HCT116 (cell line): ENCODE results near the gene SART3. TPM values are rescaled to one million over a fixed set of nuclear protein-coding genes. Genes with fewer than 3 reads are reported as not detected.

ENCODE experiments used
- ATAC-seq: fragments of 200-7000 bp; cut with Tn5 transposase; 2 replicates; pipeline ENCODE4 v1.9.1; 2020; ENCODE audit warnings: mild to moderate bottlenecking, moderate library complexity
- BruUV-seq: library from RNA; stranded (reverse); fragments of 400-500 nt; replicated peaks from 2 replicates; lab custom pipeline; 2021; lab: Mats Ljungman, UMichigan
- CTCF ChIA-PET: fragments of 300-600 bp; sonication (Branson Sonifier 250); formaldehyde crosslinking; loops from one replicate; lab custom pipeline; 2021; ENCODE audit warnings: antibody characterized with exemption; lab: Charles Lee
- POLR2A ChIA-PET: fragments of 300-600, 350-600 bp; sonication (Branson Sonifier 250); formaldehyde crosslinking; loops from one replicate; lab custom pipeline; 2021; ENCODE audit warnings: antibody characterized with exemption; lab: Charles Lee
- RAD21 ChIA-PET, 2 experiments: fragments of 300-600 bp; sonication (Branson Sonifier 250); formaldehyde crosslinking; loops; one replicate each; lab custom pipeline; 2023; ENCODE audit warnings: low total read pairs in 2 of 2; ENCODE audit not compliant: uncharacterized antibody in 2 of 2, unreplicated experiment in 2 of 2, low non-redundant PET in 1 of 2; lab: Charles Lee
- DNase-seq: peaks from one replicate; pipeline ENCODE4 v3.0.0-alpha.2; 2010; ENCODE audit warnings: low read depth, low spot score
- H2AFZ ChIP-seq: fragments of 200-600 bp; shearing (Covaris generic), sonication (generic); 2 replicates; pipeline ENCODE4 v1.6.1; 2017; ENCODE audit warnings: low read depth, mixed run types, mixed read lengths, antibody characterized with exemption, low read length; ENCODE audit not compliant: poor library complexity, severe bottlenecking
- H3K27ac ChIP-seq: 2 replicates; pipeline ENCODE4 v1.5.1; 2012; ENCODE audit warnings: low read depth, low read length
- H3K27me3 ChIP-seq: fragments of 200-600 bp; sonication (generic); 2 replicates; pipeline ENCODE4 v1.6.1; 2016; ENCODE audit warnings: mixed run types, low read length, mixed read lengths; ENCODE audit not compliant: insufficient read depth
- H3K36me3 ChIP-seq, 2 experiments: fragments of 200-500 bp in 1 of 2; fragments of 200-600 bp in 1 of 2; sonication (Bioruptor generic) in 1 of 2; sonication (generic) in 1 of 2; 2 replicates each; pipeline versions ENCODE4 v1.5.1 to v1.6.1; 2014 to 2016; ENCODE audit warnings: low read length in 2 of 2, inconsistent platforms in 1 of 2, mixed read lengths in 1 of 2, mixed run types in 1 of 2; ENCODE audit not compliant: insufficient read depth in 2 of 2, control insufficient read depth in 1 of 2
- H3K4me1 ChIP-seq, 2 experiments: fragments of 200-600 bp in 1 of 2; sonication (generic) in 1 of 2; 2 replicates each; pipeline versions ENCODE4 v1.5.1 to v1.6.1; 2012 to 2017; ENCODE audit warnings: low read length in 2 of 2, inconsistent platforms in 1 of 2, mild to moderate bottlenecking in 1 of 2, mixed read lengths in 1 of 2, mixed run types in 1 of 2, moderate library complexity in 1 of 2; ENCODE audit not compliant: insufficient read depth in 2 of 2, control insufficient read depth in 1 of 2
- H3K4me2 ChIP-seq: fragments of 200-600 bp; sonication (generic); 2 replicates; pipeline ENCODE4 v1.6.1; 2017; ENCODE audit warnings: mixed run types, low read length, mixed read lengths
- H3K4me3 ChIP-seq, 2 experiments: fragments of 200-600 bp in 1 of 2; sonication (generic) in 1 of 2; replicated peaks in 1 of 2; 2 replicates each; pipeline ENCODE4 v1.5.1; 2011 to 2016; ENCODE audit warnings: low read length in 2 of 2, control low read depth in 1 of 2, low read depth in 1 of 2, mild to moderate bottlenecking in 1 of 2, mixed read lengths in 1 of 2, mixed run types in 1 of 2
- H3K79me2 ChIP-seq: fragments of 200-600 bp; sonication (generic); 2 replicates; pipeline ENCODE4 v1.6.1; 2017; ENCODE audit warnings: mild to moderate bottlenecking, mixed run types, low read length, moderate library complexity, mixed read lengths; ENCODE audit not compliant: insufficient read depth
- H3K9ac ChIP-seq: fragments of 200-600 bp; sonication (generic); 2 replicates; pipeline ENCODE4 v1.6.1; 2016; ENCODE audit warnings: low read length, mixed read lengths
- H3K9me2 ChIP-seq: fragments of 200-600 bp; sonication (generic), shearing (Covaris generic); 2 replicates; pipeline ENCODE4 v1.6.1; 2017; ENCODE audit warnings: mixed run types, mild to moderate bottlenecking, moderate library complexity; ENCODE audit not compliant: insufficient read depth
- H3K9me3 ChIP-seq, 2 experiments: fragments of 200-500 bp in 1 of 2; fragments of 200-600 bp in 1 of 2; sonication (Bioruptor generic) in 1 of 2; sonication (generic) in 1 of 2; 2 replicates each; pipeline ENCODE4 v1.6.1; 2014 to 2017; ENCODE audit warnings: low read length in 2 of 2, mixed read lengths in 2 of 2, inconsistent platforms in 1 of 2, low read depth in 1 of 2, mild to moderate bottlenecking in 1 of 2, mixed run types in 1 of 2, moderate library complexity in 1 of 2; ENCODE audit not compliant: control insufficient read depth in 1 of 2, insufficient read depth in 1 of 2
- H4K20me1 ChIP-seq: fragments of 200-600 bp; sonication (generic), shearing (Covaris generic); 2 replicates; pipeline ENCODE4 v1.6.1; 2017; ENCODE audit warnings: mixed run types, mild to moderate bottlenecking, moderate library complexity; ENCODE audit not compliant: insufficient read depth
- CBX3 ChIP-seq: IDR thresholded peaks from 2 replicates; pipeline ENCODE4 v1.6.1; 2012; ENCODE audit warnings: low read depth
- CTCF ChIP-seq, 3 experiments: fragments of 200-600 bp in 1 of 3; sonication (generic) in 1 of 3; IDR thresholded peaks in 2 of 3; conservative IDR thresholded peaks in 1 of 3; 2 replicates each; pipeline ENCODE4 v1.5.1; 2012 to 2017; ENCODE audit warnings: low read depth in 2 of 3, low read length in 2 of 3, antibody characterized with exemption in 1 of 3, borderline replicate concordance in 1 of 3, control low read depth in 1 of 3, mild to moderate bottlenecking in 1 of 3, mixed read lengths in 1 of 3, mixed run types in 1 of 3, moderate library complexity in 1 of 3; ENCODE audit not compliant: insufficient read depth in 1 of 3
- EGR1 ChIP-seq: IDR thresholded peaks from 2 replicates; pipeline ENCODE4 v1.6.1; 2012; ENCODE audit warnings: low read depth
- ELF1 ChIP-seq: IDR thresholded peaks from 2 replicates; pipeline ENCODE4 v1.6.1; 2012; ENCODE audit warnings: low read depth, borderline replicate concordance
- FOSL1 ChIP-seq: IDR thresholded peaks from 2 replicates; pipeline ENCODE4 v1.6.1; 2012; ENCODE audit warnings: low read depth
- JUND ChIP-seq: IDR thresholded peaks from 2 replicates; pipeline ENCODE4 v1.6.1; 2012
- POLR2A ChIP-seq: IDR thresholded peaks from 2 replicates; pipeline ENCODE4 v1.7.0; 2011; ENCODE audit warnings: borderline replicate concordance; ENCODE audit not compliant: insufficient read depth, insufficient read length; ENCODE audit errors: extremely low read depth
- RAD21 ChIP-seq: IDR thresholded peaks from 2 replicates; pipeline ENCODE4 v1.6.1; 2012; ENCODE audit warnings: low read depth, mild to moderate bottlenecking
- SP1 ChIP-seq: IDR thresholded peaks from 2 replicates; pipeline ENCODE4 v1.6.1; 2012; ENCODE audit warnings: low read depth
- SRF ChIP-seq: IDR thresholded peaks from 2 replicates; pipeline ENCODE4 v1.6.1; 2012; ENCODE audit warnings: low read depth
- ZBTB33 ChIP-seq: IDR thresholded peaks from 2 replicates; pipeline ENCODE4 v1.6.1; 2011; ENCODE audit warnings: mild to moderate bottlenecking, low read length, moderate library complexity; ENCODE audit not compliant: insufficient replicate concordance; ENCODE audit errors: extremely low read depth
- ZFX ChIP-seq: fragments of 450-650 bp; IDR thresholded peaks from 2 replicates; pipeline ENCODE4 v1.6.1; 2017
- ZNF274 ChIP-seq: fragments of 200-500 bp; sonication (Bioruptor generic); IDR thresholded peaks from 2 replicates; pipeline ENCODE4 v1.6.1; 2014; ENCODE audit warnings: mild to moderate bottlenecking, low read depth, low read length, inconsistent platforms
- intact Hi-C: fragments of 100-400 bp; cut with micrococcal nuclease; formaldehyde crosslinking; loops from 2 replicates; pipeline ENCODE4 v1.10.0; 2022
- total RNA-seq: library from RNA; stranded (reverse); gene quantifications from one replicate; pipeline ENCODE4 v1.2.1, GENCODE V29; 2021; ENCODE audit not compliant: unreplicated experiment
- TF ChIP-seq, protein P1 (sequence below): IDR thresholded peaks from 2 replicates; pipeline ENCODE4 v1.6.1; 2012; ENCODE audit warnings: low read depth
- TF ChIP-seq, protein P2 (sequence below): IDR thresholded peaks from 2 replicates; pipeline ENCODE4 v1.6.1; 2012
- TF ChIP-seq, protein P3 (sequence below): IDR thresholded peaks from 2 replicates; pipeline ENCODE4 v1.6.1; 2012

The SART3 gene
- total RNA-seq, 1 experiment from 2014 or later: 76.1 TPM

DNA sequence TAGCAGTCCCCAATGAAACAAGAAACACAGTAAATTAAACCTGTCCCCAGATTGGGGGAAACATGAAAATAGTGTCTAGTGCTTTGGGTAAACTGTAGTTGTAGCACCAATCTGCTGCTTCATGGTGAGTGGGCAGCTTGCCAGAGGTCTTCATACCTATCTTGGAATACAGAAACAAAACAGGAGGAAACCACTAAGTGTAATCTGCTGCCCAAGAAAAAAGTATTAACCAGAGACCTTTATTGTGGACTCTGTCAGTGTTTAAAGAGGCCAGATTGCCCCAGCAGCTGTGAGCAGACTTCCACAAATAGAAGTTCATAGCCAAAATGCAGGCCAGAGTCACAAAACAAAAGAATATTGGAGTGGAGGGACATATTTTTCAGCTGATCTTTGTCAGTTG, 3.8 kb upstream of the SART3 start (continued):
- TF ChIP-seq ZBTB33: no peak
- no peak for TF ChIP-seq ELF1
- TF ChIP-seq, protein P1, sequence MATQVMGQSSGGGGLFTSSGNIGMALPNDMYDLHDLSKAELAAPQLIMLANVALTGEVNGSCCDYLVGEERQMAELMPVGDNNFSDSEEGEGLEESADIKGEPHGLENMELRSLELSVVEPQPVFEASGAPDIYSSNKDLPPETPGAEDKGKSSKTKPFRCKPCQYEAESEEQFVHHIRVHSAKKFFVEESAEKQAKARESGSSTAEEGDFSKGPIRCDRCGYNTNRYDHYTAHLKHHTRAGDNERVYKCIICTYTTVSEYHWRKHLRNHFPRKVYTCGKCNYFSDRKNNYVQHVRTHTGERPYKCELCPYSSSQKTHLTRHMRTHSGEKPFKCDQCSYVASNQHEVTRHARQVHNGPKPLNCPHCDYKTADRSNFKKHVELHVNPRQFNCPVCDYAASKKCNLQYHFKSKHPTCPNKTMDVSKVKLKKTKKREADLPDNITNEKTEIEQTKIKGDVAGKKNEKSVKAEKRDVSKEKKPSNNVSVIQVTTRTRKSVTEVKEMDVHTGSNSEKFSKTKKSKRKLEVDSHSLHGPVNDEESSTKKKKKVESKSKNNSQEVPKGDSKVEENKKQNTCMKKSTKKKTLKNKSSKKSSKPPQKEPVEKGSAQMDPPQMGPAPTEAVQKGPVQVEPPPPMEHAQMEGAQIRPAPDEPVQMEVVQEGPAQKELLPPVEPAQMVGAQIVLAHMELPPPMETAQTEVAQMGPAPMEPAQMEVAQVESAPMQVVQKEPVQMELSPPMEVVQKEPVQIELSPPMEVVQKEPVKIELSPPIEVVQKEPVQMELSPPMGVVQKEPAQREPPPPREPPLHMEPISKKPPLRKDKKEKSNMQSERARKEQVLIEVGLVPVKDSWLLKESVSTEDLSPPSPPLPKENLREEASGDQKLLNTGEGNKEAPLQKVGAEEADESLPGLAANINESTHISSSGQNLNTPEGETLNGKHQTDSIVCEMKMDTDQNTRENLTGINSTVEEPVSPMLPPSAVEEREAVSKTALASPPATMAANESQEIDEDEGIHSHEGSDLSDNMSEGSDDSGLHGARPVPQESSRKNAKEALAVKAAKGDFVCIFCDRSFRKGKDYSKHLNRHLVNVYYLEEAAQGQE: no peak
- no peak for TF ChIP-seq RAD21

- no peaks in the 10 kb centered on the region for H3K27me3 ChIP-seq
- no peak overlapping the region for H2AFZ ChIP-seq
- CTCF ChIA-PET: interaction anchor here (1.8 to 2.0 kb wide), 2 partner anchors 54 to 240 kb away, joined by 6 to 11 read pairs; no protein-coding TSS in a partner anchor
- peak overlapping the region; percentile 93 for H3K4me2 ChIP-seq
- peaks cover 30 to 49% of the 10 kb centered on the region in 2 experiments for H3K4me1 ChIP-seq
- intact Hi-C loops: loop anchor here (1.0 to 10.0 kb wide), 7 partner anchors 55 to 824 kb away; partner anchors contain the start of genes ALKBH2 and SSH1
- H4K20me1 ChIP-seq: no peaks in the 10 kb centered on the region
- peaks cover 26 to 37% of the 10 kb centered on the region in 2 experiments for H3K36me3 ChIP-seq
- peaks cover 45% of the 10 kb centered on the region for H3K79me2 ChIP-seq
- H3K9me3 ChIP-seq: no peaks in the 10 kb centered on the region
- ATAC-seq: no peak
- POLR2A ChIA-PET: no interaction called here
- H3K9ac ChIP-seq: peak overlapping the region; percentile 97; the same call in 1 of the 2 replicates
- DNase-seq: no peak
- H3K4me3 ChIP-seq: peak overlapping the region; percentile 85 to 96
- BruUV-seq: no TSS peak
- no peak overlapping the region for H3K27ac ChIP-seq
- H3K9me2 ChIP-seq: no peaks in the 10 kb centered on the region
- no peak for TF ChIP-seq CBX3
- no peak for TF ChIP-seq CTCF (IDR thresholded peaks at IDR 0.05 in 2 of 3, conservative IDR thresholded peaks at IDR 0.05 in 1 of 3; ENCODE audit: borderline replicate concordance in 1 of 3, insufficient read depth in 1 of 3, low read depth in 2 of 3, low read length in 2 of 3)
- TF ChIP-seq ZBTB33: no peak
- TF ChIP-seq POLR2A: no peak
- TF ChIP-seq ZFX: no peak
- no peak for TF ChIP-seq SRF
- TF ChIP-seq FOSL1: no peak
- TF ChIP-seq, protein P2, sequence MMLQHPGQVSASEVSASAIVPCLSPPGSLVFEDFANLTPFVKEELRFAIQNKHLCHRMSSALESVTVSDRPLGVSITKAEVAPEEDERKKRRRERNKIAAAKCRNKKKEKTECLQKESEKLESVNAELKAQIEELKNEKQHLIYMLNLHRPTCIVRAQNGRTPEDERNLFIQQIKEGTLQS: no peak
- no peak for TF ChIP-seq RAD21
- TF ChIP-seq, protein P3, sequence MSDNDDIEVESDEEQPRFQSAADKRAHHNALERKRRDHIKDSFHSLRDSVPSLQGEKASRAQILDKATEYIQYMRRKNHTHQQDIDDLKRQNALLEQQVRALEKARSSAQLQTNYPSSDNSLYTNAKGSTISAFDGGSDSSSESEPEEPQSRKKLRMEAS: no peak
- TF ChIP-seq SP1: no peak
- TF ChIP-seq EGR1: no peak
- no peak for TF ChIP-seq JUND
- no peak for TF ChIP-seq ZNF274
- RAD21 ChIA-PET: no interaction called here
Observed at GRCh38 chr12:108563804-108564151, 2.8 kb upstream of the SART3 start.
